Measurements from ENCODE around the gene RAB40AL.

DNA sequence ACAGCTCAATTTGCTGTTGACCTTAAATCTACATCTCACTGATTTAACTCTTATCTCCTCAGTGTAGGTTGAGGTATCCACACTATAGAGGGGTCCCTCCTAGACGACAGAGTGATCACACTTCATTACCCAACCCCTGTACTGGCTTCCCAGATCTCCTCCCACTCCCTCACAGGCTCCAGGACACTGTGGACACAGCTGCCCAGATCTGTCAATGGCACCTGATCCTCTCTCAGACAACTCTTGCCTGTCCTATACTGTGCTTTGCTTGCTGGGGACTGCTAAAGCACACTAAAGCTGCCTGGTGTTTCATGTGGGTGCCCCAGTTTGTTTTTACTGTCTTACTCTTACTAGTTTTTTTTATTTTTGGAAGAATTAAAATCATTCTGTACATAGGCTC, 27.9 kb downstream of the RAB40AL start:
- TF ChIP-seq POLR2AphosphoS5 (IDR thresholded peaks at IDR 0.05) = no peak
- no peak for TF ChIP-seq CTCF (IDR thresholded peaks at IDR 0.05)
